ENCODE measurements around the gene ITGAX. TPM values are rescaled to one million over a fixed set of nuclear protein-coding genes. Genes with fewer than 3 reads are reported as not detected.

The ITGAX gene
- total RNA-seq, 2 experiments from 2014 or later, result not detected

DNA sequence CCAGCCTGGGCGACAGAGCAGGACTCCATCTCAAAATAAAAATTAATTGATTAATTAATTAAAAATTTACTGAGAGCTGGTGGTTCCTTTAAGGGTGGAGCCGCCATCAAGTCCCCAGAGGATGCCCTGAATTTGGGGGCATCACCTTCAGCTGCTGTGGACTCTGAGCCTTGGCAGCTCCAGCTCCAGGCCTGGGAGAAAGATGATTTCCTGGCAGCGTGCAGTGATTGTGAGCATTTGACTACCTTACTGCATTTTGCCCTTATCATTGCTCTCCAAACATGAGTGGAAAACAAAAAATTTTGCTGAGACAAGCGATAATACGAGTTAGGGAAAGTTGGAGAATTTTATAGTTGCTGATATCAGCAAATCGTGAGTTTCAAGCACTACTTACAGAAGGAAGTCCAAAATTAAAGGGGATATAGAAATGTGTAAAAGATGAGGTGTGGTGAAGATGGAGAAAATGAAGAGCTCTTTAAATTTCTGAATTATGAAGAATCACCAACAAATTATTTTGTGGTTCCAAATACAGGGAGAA lies 35.6 kb downstream of the ITGAX start:
- Histone ChIP-seq H2AFZ (ENCODE audit: low read length) (no peak overlapping the region), H3K4me2 (ENCODE audit: low read length) (no peak overlapping the region), H3K79me2 (ENCODE audit: insufficient read depth, low read depth, low read length) (no peaks in the 10 kb centered on the region), H3K4me1 (ENCODE audit: insufficient read depth, low read length, poor library complexity, severe bottlenecking) (no peaks in the 10 kb centered on the region), H3K36me3 (ENCODE audit: insufficient read depth, low read length) (no peaks in the 10 kb centered on the region), H3K4me3 (ENCODE audit: low read depth, low read length, poor library complexity, severe bottlenecking) (no peak overlapping the region), H4K20me1 (ENCODE audit: insufficient read depth, low read length) (no peaks in the 10 kb centered on the region), H3K9me3 (ENCODE audit: low read length) (no peaks in the 10 kb centered on the region), H3K9me2 (ENCODE audit: insufficient read depth, low read length) (no peaks in the 10 kb centered on the region), H3K27ac (ENCODE audit: low read depth, low read length, poor library complexity, severe bottlenecking) (no peak overlapping the region)
- intact Hi-C loops (cut with micrococcal nuclease; ENCODE audit: unreplicated experiment), result no loop called here
- no peak for TF ChIP-seq EZH2phosphoT487 (IDR thresholded peaks at IDR 0.05; ENCODE audit: borderline replicate concordance, low read depth, low read length)
- TF ChIP-seq CTCF (conservative IDR thresholded peaks at IDR 0.05; ENCODE audit: low read length), result no peak
- ChIA-PET POLR2A (interaction anchor here (0.5 kb wide), 1 partner anchor 114 kb away, joined by 3 read pairs; no protein-coding TSS in a partner anchor), CTCF (ENCODE audit: unreplicated experiment) (no interaction called here)
- no TSS peak for BruUV-seq (replicated peaks)
- no peak for DNase-seq (ENCODE audit: low spot score)

DNA sequence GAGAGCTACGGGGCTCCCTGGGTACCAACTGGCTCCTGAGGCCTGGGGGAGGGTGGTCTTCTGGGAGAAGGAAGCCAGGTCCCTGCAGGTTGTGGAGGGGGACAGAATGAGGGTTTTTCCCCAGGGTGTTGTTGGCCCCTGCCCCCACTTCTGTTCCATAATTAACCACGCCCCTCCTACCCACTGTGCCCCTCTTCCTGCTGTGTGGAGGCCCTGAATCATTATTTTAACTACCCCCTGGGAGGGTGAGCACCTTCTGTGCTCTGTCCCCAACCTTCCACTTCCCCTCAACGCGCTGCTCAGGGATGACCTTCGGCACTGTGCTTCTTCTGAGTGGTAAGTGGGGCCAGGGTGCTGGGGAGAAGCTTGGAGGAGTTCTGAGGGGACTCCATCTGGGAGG lies 38.1 kb downstream of the ITGAX start, which contains the start of gene ITGAD:
Gene ITGAD (plus strand): TSS at position 280 of the 400 bp plus-strand sequence. CDS start 26 bp downstream, at position 306.
- no TSS peak for BruUV-seq (replicated peaks)
- no peak for DNase-seq (ENCODE audit: low spot score)
- TF ChIP-seq EZH2phosphoT487 (IDR thresholded peaks at IDR 0.05; ENCODE audit: borderline replicate concordance, low read depth, low read length), result no peak
- TF ChIP-seq CTCF (conservative IDR thresholded peaks at IDR 0.05; ENCODE audit: low read length), result no peak
- POLR2A ChIA-PET, result interaction anchor here (0.6 kb wide), 1 partner anchor 77 kb away, joined by 3 read pairs; no protein-coding TSS in a partner anchor
- no peak within 1 kb of the TSS for H3K4me3 ChIP-seq (ENCODE audit: low read depth, low read length, poor library complexity, severe bottlenecking)
- H3K36me3 ChIP-seq (ENCODE audit: insufficient read depth, low read length), result no peaks in the 10 kb centered on the region
- no peaks in the 10 kb centered on the region for H3K9me2 ChIP-seq (ENCODE audit: insufficient read depth, low read length)
- no peak within 1 kb of the TSS for H3K4me2 ChIP-seq (ENCODE audit: low read length)
- H3K4me1 ChIP-seq (ENCODE audit: insufficient read depth, low read length, poor library complexity, severe bottlenecking), result no peaks in the 10 kb centered on the region
- H4K20me1 ChIP-seq (ENCODE audit: insufficient read depth, low read length), result no peaks in the 10 kb centered on the region
- H3K27ac ChIP-seq (ENCODE audit: low read depth, low read length, poor library complexity, severe bottlenecking), result no peak within 1 kb of the TSS
- H3K79me2 ChIP-seq (ENCODE audit: insufficient read depth, low read depth, low read length), result no peaks in the 10 kb centered on the region
- H3K9me3 ChIP-seq (ENCODE audit: low read length), result no peaks in the 10 kb centered on the region
- H2AFZ ChIP-seq (ENCODE audit: low read length), result no peak within 1 kb of the TSS
- intact Hi-C loops (cut with micrococcal nuclease; ENCODE audit: unreplicated experiment), result no loop called here
- CTCF ChIA-PET (ENCODE audit: unreplicated experiment), result no interaction called here

DNA sequence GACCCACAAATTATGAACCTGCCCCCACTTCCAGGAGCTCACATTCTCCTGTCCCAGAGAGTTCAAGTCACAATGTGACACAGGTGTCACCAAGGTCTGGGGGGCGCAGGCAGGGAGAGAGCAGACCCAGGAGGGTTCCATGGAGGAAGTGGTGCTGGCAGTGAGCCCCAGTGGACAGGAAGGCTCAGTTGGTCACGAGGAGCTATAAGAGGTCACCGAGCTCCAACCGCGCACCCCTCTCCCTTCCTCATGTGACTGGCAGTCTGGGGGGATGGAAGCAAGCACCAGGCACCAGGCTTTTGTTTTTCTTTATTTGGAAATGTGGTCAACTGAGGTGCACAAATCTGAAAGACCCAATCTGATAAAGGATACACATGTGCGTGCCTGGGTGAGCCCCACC lies 40.7 kb downstream of the ITGAX start:
- CTCF ChIA-PET (ENCODE audit: unreplicated experiment), result no interaction called here
- Histone ChIP-seq H3K4me2 (ENCODE audit: low read length) (no peak overlapping the region), H4K20me1 (ENCODE audit: insufficient read depth, low read length) (no peaks in the 10 kb centered on the region), H3K27ac (ENCODE audit: low read depth, low read length, poor library complexity, severe bottlenecking) (no peak overlapping the region), H3K9me2 (ENCODE audit: insufficient read depth, low read length) (no peaks in the 10 kb centered on the region), H3K36me3 (ENCODE audit: insufficient read depth, low read length) (no peaks in the 10 kb centered on the region), H3K79me2 (ENCODE audit: insufficient read depth, low read depth, low read length) (no peaks in the 10 kb centered on the region), H3K4me1 (ENCODE audit: insufficient read depth, low read length, poor library complexity, severe bottlenecking) (no peaks in the 10 kb centered on the region), H2AFZ (ENCODE audit: low read length) (no peak overlapping the region), H3K9me3 (ENCODE audit: low read length) (no peaks in the 10 kb centered on the region), H3K4me3 (ENCODE audit: low read depth, low read length, poor library complexity, severe bottlenecking) (no peak overlapping the region)
- no peak for DNase-seq (ENCODE audit: low spot score)
- TF ChIP-seq CTCF (conservative IDR thresholded peaks at IDR 0.05; ENCODE audit: low read length), result no peak
- no peak for TF ChIP-seq EZH2phosphoT487 (IDR thresholded peaks at IDR 0.05; ENCODE audit: borderline replicate concordance, low read depth, low read length)
- no TSS peak for BruUV-seq (replicated peaks)
- POLR2A ChIA-PET, result no interaction called here
- intact Hi-C loops (cut with micrococcal nuclease; ENCODE audit: unreplicated experiment), result no loop called here
